GM21515 (cell line): ENCODE measurements around the gene TRMU.
"Not testable (repeated sequence)": the region's sequence is repeated elsewhere in the genome, so short reads cannot be mapped to it uniquely, and the experiment has no call there.

Experiments used
- ATAC-seq: cut with Tn5 transposase; IDR thresholded peaks from one replicate; pipeline ENCODE4 v1.9.1; 2021; ENCODE audit not compliant: unreplicated experiment

The TRMU gene

DNA sequence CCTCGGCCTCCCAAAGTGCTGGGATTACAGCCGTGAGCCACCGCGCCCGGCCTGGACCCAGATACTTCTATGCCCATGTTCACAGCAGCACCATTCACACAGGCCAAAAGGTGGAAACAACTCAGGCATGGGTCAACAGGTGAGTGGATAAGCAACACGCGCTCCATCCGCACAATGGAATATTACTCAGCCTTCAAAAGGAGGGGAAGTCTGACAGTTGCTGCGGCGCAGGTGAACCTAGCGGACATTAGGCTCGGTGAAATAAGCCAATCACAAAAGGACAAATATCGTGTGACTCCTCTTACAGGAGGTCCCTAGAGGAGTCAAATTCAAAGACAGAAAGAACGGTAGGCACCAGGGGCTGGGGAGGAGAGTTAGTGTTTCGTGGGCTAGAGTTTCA is 47.0 kb downstream of the TRMU start:
- no peak for ATAC-seq

DNA sequence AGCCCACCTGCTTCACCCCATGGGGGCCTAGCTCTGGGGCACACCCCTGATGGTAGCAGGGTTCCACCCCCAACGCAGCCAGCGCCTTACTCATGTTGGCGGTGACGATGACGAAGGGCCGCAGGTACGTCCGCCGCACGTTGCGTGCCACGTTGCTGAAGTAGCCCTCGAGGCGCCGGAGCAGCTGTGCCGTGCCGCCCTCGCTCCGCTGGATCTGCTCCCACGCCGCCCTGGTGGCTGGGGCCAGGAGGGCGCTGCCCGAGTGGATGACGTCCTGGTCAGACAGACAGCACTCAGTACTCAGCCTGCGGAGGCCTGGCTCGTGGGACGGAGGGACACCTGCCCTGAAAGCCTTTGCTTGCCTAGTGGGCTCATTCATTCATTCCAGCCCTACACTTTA is 50.8 kb downstream of the TRMU start:
- no peak for ATAC-seq

DNA sequence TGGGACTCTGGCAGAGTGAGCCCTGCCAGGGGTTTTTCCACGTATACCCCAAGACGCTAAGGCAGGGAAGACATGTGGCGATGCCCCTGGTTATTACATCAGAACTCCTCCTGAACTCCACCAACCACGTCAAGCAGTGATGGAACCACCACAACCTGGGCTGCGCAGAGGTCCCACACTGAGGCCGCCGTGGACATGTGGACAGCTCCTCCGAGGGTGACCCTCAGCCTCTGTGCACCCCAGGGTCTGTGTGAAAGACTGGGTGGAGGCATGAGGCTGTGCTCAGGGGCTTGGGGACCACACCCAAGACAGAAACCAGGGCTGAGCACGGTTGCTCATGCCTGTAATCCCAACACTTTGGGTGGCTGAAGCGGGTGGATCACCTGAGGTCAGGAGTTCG is 52.2 kb downstream of the TRMU start:
- no peak for ATAC-seq

DNA sequence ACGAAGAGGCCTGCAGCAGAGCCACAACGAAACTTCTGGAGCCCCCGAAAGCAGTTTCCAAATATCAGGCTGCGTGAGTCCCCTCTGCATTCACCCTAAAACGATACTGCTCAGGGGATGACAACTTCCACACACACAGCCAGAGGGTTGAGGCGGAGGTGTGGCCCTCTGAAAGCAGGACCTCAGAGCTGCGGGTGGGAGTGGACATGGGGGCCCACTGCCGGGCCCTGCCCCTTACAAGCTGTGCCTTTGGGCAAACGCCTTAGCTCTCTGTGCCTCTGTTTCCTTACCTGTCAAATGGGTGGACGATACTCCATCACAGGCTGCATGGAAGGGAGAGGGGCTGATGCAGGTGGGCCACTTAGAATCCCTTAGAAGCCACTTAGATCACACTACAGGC is 53.1 kb downstream of the TRMU start:
- no peak for ATAC-seq

DNA sequence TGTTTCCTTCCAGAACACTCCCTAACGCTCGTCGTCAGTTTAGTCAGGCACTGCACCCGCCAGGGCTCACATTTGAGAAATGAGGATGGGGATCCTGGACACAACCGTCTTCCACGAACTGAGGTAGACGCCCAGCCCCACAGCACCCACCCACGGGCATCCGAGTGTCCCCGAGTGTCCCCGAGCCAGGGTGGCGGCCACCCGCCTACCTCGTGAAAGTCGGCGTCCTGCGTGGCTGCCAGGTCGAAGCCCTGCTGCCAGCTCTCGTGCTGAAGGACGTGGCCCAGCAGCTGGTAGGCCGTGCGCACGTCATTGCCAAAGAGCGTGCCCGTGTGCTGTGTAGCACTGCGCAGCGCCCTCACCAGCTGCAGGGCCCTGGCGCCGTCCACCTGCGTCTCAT is 53.6 kb downstream of the TRMU start:
- no peak for ATAC-seq

DNA sequence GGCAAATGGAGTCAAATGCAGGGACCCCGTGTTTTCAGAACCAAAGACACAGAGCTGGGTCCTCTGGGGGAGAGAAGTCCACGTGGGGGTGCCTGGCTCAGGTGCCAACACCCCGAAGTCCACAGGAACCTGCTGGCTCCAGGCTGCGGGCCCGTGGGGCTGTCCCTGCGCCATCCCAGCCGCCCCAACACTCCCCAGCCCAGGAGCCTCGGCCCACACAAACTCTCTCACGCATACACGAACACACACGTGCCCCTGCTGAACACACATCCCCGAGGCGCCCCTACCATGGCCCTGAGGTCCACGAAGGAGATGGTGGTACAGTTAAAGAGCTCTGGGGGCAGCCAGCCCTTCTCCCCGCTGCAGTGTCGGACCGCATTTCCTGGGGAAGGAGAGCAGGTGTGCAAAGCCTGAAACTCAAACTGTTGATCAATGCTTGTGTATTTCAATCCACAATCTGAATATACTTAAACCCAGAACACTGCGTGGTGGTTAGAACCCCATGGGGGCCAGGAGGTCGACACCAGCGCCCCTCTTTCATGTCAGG is 54.7 kb downstream of the TRMU start:
- ATAC-seq = no peak

DNA sequence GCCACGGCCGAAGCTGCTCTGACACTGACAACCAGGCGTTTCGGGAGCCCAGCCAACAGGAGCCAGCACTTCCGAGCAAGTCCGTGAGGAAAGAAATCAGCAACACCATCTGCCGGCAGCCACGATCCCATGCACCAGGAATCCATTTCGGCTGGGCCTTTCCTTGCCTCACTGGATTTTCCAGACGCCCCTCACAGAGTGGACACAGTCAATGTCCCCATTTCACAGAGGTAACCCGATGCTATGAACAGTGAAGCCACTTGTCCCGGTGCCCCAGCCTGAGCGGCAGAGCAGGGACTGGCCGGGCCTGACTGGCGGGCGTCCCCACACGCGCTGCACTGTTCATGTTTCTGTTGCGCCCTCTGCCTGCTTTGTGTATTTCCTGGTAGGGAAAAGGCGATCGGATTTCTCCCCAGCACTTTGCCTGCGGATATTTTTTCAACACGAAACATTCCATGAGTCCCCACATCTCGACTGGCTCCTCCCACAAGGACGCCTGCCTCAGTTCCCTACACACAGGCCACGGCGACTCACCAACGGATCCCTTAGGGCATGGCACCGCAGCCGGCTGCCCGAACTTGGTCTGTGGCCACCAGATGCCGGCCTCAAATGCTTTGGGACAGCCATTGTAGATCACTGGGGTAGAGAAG is 55.3 kb downstream of the TRMU start:
- no peak for ATAC-seq

DNA sequence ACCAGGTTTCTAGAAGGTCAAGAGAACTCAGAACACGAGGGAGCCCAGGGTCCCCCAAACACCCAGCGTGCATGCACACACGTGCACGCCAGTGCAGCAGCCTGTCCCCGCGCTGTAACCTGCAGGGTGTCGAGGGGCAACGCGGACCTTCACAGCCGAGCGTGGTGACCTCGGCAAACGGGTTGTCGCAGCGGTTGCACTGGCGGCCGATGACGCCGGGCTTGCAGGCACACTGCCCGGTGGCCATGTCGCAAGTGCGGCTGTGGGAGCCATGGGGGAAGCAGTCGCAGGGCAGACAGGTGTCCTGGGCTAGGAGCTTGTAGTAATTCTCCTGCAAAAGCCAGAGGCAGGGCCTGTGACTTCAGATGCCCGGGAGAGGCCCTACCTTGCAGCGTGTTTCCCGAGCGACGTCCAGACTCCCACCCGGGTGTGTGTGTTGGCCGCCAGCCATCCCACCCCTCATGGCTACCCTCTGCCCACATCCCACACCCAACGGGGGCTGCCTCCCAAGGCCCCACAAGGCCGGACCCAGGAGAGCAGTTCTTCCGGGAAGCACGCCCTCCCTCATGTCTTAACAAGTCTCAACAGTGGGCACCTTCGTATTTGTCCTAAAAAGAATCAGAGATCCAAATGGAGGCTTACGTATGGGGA is 56.1 kb downstream of the TRMU start:
- no peak for ATAC-seq

DNA sequence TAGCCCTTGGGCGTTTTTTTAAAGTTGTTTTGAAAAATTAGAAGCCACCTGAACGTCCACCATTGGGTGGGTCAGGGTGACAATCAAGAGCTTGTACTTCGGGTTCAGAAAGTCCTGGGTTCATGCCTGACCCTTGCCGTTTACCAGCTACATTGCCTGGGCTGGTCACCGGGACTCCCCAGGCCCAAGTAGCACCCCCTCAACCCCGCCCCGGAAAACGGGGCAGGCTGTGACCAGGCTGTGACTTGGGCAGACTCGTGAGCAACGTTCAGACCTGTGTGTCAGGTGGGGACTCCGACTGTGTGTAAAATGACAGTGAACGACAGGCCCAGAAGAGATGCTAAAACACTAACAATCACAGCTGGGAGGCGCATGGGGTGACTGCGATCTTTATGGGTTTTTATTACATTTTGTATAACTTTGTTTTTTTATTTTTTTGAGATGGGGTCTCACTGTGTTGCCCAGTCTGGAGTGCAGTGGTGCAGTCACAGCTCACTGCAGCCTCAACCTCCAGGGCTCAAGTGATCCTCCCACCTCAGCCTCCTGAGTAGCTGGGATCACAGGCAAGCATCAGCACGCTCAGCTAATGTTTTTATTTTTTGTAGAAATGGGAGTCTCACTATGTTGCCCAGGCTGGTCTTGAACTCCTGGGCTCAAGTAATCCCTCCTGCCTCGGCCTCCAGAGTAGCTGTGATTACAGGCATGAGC is 56.8 kb downstream of the TRMU start:
- ATAC-seq = no peak

DNA sequence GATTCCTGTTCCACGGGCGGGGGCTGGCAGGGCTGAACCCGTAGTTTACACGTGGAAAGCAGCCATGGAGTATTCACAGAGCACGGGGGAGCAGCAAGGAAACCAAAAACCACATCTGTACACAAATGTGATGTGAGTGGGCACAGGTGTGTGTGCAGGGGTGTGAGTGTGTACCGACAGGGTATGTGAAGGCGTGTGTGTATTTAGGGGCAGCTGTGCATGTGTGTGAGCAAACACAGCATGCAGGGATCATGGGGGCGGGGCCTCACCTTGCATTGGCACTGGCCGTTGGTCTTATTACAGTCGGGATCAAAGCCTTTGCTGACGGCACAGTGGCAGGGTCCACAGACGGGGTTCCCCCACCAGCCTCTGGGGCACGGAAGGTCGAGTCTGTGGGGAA is 58.4 kb downstream of the TRMU start:
- no peak for ATAC-seq

DNA sequence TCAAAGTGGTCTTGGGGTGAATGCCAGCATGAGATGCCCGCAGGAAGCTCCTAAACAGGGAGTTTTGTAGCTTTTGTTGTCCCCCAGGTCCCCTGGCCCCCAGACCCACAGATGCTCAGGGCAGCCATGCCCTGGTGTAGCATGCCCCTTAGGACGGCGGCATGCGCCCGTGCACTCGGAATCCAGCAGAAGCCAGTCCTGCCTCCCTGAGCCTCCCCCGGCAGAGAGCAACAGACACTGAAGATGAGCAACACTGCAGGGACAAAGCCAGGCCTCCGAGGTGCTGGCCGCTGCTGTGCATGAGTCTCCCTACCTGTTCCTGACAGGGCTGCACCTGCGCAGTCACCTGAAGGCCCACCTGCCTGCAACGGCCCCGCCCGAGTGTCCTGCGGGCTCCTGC is 59.1 kb downstream of the TRMU start:
- no peak for ATAC-seq

DNA sequence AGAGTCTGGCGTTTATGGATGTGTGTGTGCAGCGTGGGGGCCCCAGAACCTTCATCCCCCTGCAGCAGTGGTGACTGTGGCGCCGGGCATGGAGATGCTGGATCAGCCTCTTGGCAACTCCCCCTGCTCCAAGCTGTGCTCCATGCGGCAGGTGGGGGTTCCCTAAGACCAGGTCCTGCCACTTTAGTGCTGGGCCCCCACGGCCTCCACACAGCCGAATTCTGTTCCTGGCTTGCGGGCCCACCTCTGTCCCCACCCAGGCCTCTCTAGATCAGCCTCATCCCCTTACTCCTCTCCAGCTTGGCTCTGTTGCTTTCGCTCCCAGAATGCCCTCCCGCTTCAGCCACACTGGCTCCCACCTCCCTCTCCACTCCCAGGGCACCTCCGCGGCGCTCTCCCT is 59.6 kb downstream of the TRMU start:
- no peak for ATAC-seq

DNA sequence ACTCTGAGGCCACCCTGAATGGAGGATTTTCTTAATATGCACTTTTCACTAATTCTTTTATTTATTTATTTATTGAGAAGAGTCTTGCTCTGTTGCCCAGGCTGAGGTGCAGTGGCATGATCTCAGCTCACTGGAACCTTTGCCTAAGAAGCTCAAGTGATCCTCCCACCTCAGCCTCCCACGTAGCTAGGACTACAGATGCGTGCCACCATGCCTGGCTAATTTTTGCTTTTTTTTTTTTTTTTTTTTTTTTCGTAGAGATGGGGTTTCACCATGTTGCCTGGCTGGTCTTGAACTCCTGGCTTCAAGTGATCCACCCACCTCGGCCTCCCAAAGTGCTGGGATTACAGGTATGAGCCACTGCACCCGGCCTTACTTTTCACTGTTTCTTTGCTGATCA is 61.5 kb downstream of the TRMU start:
- ATAC-seq = not testable (repeated sequence)

DNA sequence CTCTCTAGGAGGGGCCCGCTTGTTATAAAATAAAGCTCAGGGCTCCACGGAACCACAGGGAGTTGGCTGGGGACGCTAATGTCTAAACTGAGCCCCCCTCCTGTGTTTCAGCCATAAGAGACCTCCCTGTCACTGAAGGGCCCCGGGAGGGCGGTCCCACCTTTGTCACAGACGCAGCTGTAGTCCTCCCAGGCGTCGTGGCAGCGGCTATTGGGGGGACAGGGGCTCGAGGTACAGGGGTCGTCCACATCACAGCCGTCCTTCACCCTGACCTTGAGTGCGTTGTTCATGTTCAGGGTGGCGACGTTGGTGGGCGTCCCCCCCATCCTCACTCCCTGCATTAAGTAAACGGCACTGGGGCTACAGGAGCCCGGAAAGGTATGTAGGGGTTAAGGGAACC is 62.0 kb downstream of the TRMU start:
- no peak for ATAC-seq

DNA sequence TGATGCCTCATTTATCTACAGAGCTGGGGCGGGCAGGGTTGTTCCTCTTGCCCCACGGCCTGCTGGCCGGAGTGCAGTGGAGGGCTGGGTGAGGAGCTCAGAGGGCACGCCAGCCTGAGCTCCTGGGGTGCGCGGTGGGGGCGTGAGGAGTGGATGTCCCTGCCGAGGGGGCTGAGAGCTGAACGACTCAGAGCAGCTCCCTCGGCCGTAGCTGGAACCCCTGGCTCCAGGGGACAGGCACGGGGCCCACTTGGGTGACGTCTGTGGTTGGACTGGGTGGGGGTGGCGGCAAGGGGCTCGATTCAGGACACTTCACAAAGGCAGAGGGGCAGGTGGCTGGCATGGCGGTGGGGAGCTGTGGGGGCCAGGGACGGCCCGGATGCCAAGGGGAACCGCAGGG is 62.4 kb downstream of the TRMU start:
- no peak for ATAC-seq

DNA sequence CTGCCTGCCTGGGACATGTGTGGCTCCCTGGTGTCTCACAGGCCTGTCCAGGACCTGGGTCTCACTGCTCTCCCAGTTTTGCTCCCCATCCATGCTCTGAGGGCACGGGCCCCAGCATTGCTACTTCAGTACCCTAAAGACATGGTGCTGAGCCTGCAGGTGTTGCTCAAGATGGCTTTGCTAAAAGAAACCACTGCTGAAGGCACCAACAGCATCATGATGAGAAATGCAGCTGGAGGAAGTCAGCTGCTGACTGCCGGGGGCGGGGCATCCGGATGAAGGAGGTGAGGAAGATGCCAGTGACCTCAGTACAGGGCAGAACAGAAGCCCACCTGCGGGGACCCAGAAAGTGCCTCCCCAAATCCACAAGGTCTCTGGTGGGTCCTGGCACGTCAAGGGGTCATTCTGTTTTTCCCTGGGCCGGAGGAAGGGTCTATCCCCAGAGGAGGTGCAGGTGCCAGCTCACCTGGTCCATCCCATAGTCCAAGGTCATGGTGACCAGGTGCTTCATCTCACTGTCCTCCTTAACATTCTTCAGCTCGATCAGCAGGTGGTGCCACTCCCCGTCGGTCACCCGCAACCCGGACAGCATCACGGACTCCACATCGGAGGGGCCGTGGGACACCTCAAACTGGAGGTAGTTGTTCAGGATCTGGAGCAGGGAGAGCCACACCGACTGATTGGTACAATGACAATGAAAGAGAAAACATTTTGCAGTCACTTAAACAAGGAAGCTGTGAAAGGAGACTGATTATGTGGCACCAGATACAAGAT is 63.9 kb downstream of the TRMU start:
- no peak for ATAC-seq

DNA sequence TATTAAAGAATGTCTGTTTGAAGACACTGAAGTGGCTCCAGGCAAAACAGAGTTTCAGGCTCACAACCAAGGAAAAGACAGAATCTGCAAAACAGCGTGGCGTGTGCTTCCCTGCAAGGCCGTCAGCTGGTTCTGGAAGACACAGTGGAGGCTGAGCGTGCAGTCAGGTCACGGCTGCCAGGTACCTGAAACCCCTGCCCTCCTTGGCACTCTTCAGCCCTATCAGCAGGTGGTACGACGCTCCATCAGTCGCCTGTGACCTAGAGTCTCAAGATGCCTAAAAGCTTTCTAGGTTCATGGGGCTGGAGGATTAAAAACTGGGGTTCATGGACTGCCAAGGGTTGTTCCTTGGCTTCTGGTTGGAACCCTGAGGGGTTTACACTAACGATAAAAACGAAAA is 65.9 kb downstream of the TRMU start:
- ATAC-seq = no peak

DNA sequence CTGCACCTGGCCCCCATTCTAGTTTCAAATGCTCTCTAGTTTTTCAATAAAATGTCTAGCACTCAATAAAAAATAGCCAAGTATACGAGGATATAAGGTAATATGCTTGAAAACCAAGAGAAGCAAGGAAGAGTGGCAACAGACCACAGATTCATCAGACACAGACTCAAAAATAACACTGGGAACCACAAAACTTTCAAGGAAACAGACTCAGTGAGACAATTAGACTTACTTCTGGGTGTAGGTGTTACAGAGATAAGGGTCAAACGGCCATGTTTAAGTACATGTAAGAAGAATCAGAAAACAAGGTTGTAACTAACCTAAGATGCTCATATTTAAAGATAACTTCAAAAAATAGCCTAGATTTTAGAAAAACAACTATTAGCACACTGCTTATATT is 67.0 kb downstream of the TRMU start:
- no peak for ATAC-seq

DNA sequence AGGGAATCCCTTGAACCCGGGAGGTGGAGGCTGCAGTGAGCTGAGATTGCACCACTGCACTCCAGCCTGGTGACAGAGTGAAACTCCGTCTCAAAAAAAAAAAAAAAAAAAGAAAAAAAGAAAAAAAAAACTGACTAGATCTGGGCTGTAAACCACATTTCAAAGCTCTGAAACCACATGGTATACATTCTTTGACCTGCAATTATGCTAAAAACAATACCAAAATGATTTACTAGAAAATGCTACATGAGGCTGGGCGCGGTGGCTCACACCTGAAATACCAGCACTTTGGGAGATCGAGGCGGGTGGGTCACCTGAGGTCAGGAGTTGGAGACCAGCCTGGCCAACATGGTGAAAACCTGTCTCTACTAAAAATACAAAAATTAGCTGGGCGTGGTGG is 68.4 kb downstream of the TRMU start:
- ATAC-seq = not testable (repeated sequence)

DNA sequence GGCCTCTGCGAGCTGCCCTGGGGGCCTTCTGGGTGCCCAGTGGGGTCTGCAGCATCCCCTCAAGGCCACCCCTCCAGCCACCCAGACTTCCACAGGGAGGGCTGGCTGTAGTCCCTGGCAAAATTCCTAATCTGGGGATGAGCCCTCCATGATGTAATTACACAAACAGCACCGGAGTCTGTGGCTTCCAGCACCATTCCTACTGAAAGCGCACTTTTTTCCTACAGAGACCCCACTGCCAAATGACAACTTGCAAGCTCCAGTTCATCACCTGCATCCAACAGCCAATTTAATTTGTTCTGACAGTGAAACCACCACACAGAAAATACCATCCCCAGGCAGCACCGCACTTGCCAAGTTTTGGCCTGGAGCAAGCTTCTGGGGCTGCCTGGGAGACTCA is 70.4 kb downstream of the TRMU start:
- no peak for ATAC-seq

DNA sequence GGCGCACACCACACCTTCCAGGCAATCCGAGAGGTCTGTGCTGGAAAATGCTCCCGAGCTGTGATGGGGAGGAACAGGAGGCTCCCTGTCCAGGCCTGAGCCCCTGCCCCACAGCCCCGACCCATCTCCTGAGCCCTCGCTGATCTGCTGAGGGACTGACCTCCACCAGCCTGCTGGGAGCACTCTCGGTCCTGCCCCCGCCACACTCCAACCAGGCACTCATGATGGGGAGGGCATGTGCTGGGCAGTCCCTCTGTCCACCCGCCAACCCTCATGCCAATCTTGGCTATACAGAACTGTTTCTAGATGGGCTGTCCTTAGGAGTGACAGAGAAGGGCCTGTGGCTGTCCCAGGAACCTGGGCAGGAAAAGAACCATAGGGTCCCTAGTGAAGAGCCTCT is 70.8 kb downstream of the TRMU start:
- no peak for ATAC-seq

DNA sequence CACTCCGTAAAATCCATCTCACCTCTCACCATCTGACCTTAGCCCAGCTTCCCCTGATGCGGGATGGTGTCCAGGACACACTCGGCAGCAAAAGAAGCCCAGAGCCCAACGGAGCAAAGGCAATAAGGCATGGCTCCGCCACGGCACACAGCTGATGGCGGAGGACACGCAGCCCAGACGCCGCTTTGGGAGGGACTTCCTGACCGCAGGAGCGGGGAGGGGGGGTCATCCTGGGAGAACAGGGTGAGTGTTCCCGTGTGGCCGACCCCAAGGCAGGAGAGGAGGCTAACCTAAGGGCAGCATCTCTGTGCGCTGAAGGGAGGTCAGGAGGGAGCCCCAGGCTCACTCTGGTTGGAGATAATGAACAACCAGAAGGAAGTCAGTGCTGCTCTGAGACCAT is 71.3 kb downstream of the TRMU start:
- ATAC-seq = no peak
